ENCODE measurements around the gene SMOC2.

Gene SMOC2

DNA sequence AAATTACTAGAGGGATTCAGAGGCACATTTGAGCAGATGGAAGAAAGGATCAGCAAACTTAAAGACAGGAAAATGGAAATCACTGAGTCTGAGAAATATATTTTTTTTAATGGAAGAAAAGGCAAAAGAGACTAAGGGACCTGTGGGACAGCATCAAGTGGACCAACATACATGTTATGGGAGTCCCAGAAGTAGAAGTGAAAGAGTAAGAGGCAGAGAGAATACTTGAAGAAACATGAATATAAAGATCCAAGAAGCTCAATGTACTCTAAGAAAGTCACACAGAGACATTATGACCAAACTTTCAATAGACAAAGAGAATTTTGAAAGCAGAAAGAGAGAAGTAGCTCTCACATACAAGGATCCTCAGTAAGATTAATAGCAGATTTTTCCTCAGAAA, 39.5 kb downstream of the SMOC2 start:
- no peak for DNase-seq (ENCODE audit: low read depth in 2 of 2)

DNA sequence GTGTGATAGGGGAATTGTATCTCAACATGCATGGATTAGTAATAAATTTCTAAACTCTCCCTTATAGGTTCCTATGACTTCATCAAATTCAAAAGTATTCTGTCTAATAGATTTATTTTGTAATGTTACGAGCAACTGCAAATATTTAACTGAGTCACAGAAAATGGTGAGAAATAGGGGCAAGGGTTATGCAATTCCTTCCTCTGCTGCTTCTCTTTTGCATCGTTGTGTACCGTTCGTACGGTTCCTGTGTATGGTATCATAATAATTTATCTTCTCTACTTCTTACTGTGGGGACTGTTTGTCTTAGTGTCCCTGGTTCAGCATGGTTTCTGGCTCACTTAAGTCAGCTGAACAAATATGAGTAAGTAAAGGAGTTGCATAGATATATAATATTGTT, 44.8 kb downstream of the SMOC2 start:
- no peak for DNase-seq (ENCODE audit: low read depth in 2 of 2)

GRCh38 chr6:168490757-168491156, 49.8 kb downstream of the SMOC2 start:
- no peak for DNase-seq (ENCODE audit: low read depth in 2 of 2)

- DNase-seq (ENCODE audit: low read depth in 2 of 2), result no peak
Observed at GRCh38 chr6:168493976-168494375, 53.0 kb downstream of the SMOC2 start.

- no peak for DNase-seq (ENCODE audit: low read depth in 2 of 2)
Observed at GRCh38 chr6:168494726-168495125, 53.7 kb downstream of the SMOC2 start.

DNA sequence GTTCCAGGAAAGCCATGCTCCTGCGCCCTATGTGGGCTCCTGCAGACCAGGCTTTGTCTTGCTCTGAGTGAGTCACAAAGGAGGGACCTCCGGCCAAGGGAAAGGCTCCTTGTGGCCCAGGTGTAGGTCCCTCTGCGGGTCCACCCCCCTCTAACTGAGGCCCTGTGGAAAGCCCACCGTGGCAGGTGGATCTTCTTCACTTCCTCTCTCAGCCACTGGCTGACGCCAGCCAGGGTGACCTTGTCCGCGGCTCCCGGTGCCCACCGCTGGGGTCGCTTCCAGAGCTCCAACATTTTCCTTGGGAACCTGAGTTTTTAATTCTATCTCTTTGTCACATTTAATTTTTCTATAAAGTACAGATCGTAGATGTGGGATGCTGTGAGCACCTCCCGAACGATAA, 54.1 kb downstream of the SMOC2 start:
- DNase-seq (ENCODE audit: low read depth in 2 of 2), result no peak

GRCh38 chr6:168495636-168496035, 54.7 kb downstream of the SMOC2 start:
- no peak for DNase-seq (ENCODE audit: low read depth in 2 of 2)

DNA sequence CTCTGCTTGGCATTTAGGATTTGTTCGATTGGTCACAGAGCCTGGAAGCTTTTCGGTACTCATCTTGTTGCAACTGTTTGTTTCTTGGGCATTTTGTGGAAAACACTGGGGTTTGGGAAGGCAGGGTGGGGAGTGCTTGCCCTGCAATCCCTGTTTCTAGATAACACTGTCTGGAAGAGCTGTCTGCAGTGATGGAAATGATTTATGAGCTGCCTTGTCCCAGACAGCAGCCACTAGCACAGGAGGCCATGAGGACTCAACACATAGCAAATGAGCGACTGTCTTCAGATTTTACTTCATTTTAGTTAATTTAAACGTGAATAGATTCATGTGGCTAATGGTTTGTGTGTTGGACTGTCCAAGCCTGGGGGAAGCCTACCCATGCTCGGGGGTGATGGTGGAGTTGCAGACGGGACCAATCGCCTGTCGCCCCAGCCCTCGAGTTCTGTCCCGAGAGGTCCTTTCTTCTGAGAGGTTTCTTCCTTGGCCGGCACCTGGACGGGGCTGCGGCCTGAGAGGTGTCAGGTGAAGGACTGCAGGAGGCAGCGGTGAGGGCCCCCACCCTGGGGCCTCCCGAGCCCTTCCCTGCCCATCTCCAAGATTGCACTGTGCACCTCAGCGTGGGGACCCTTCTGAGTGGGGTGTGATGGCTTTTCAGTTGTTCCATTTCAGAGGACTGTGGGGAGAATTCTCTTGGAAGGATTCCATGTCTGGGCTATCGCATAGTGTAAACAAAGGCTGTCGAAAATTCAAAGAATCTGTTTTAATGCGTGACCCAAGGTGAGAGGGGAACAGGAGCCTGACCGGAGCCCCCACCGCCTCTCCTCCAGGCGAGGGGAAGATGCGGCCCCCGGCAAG, 55.4 kb downstream of the SMOC2 start:
- DNase-seq (ENCODE audit: low read depth in 2 of 2), result no peak

DNA sequence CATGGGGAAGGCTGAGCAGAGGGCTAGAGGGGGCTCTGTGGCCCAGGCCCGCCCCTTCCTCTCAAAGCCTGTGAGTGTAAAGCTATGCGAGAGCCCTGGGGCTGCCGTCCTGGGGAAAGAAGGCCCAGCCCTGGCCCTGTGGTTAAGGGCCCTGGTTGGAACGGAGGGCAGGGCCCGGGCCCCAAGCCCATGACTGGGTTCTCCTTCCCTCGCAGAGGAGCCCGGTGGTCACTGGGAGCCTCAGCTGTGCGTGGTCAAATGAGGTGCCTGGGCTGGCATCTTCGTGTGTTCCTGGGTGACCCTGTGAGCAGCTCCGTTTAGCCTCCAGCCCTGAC, 56.0 kb downstream of the SMOC2 start:
- DNase-seq (ENCODE audit: low read depth in 2 of 2), result no peak

DNA sequence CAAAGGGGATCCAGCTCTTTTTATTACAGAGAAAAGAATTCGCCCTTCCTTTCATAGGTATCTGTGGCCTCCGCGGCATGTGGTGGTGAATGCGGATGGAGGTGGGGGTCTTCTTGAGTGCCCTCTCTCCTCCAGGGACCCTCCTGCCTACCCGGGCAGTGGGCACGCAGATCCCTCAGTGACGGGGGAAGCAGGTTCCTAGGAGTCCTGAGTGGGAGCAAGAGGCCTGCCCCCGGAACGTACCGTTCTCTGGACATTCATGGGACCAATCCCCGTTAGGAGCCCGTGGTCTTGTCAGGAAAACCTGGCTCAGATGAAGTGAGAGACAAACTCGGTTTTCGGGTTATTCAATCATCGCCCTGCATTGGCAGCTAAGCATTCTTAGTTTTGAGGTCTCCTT, 56.4 kb downstream of the SMOC2 start:
- DNase-seq (ENCODE audit: low read depth in 2 of 2), result no peak

DNA sequence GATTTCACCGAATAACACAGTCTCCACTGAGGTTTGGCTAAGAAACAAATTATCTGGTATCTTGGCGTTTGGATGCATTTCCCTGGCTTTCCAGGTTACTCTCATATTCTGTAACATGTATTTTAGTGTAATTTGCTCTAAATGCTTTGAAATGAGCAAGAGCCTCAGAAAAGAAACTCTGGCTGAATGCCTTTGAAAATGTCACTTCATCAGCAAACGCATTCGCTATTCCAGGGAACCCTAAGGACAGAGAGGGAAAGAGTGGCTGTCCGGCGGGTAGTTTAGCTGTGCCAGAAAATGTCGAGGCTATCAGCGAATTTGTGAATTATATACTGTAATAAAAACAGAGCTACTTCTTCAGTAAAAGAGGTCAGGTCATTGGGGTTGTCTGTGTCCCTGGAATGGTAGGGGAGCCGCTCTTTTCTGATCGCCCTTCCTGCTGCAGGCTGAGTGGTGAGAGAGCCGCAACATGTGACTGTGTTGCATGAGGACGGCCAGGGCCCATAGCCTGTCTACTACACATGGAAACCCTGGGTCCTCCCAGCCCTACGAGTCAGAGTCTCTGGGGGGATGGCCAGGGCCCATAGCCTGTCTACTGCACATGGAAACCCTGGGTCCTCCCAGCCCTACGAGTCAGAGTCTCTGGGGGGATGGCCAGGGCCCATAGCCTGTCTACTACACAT, 57.3 kb downstream of the SMOC2 start:
- DNase-seq (ENCODE audit: low read depth in 2 of 2), result no peak

GRCh38 chr6:168499045-168499650, 58.2 kb downstream of the SMOC2 start:
- DNase-seq (ENCODE audit: low read depth in 2 of 2), result no peak

DNA sequence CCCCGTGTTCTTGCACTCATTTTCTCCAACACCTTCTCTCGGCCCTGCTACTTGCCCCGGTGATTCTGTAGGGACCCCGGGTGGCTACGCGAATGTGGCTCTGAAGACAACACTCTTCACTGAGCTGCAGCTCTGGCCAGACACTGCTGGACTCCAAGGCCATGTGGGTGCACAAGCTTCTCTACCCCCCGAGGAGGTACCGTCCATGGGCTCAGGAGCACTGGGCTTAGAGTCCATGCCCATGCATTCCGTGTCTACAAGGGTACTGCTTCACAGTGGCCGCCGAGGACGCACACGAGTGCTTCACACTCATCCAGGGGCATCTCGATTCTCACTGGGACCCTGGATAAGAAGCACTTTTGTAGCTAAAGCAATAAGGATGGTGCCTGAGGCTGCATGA, 59.5 kb downstream of the SMOC2 start:
- no peak for DNase-seq (ENCODE audit: low read depth in 2 of 2)

DNA sequence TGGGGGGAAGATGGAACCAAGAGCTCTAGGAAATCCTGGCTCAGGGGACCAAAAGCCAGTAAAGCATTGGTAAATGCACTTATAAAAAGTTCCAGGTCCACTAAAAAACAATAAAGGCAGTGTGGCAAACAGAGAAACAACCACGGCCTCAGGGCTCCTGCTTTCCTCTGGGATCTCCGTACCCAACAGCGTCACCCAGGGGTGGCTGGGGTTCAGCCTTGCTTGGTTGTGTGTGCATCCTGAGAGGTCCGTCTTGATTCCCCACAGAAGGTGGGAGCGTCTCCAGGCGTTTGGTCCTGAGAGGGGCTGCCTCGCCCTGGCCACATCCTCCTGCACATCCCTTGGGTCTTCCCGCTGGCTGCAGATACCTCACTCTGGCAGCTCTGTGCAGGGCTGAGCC, 60.6 kb downstream of the SMOC2 start:
- DNase-seq (ENCODE audit: low read depth in 2 of 2), result no peak

DNA sequence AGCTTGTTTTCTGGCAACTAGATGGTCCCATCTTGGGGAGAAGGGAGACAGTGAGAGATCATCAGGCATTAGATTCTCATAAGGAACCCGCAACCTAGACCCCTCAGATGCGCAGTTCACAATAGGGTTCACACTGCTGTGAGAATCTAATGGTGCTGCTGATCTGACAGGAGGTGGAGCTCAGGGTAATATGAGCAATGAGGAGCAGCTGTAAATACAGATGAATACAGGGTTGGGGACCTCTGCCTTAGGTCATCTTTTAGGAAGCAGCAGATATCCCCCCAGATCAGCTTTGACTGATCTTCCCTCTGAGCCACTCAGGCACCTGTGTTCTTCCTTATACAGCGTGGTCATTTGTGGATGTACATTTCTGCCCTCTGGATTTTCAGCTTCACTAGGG, 63.4 kb downstream of the SMOC2 start:
- DNase-seq (ENCODE audit: low read depth in 2 of 2), result no peak

DNA sequence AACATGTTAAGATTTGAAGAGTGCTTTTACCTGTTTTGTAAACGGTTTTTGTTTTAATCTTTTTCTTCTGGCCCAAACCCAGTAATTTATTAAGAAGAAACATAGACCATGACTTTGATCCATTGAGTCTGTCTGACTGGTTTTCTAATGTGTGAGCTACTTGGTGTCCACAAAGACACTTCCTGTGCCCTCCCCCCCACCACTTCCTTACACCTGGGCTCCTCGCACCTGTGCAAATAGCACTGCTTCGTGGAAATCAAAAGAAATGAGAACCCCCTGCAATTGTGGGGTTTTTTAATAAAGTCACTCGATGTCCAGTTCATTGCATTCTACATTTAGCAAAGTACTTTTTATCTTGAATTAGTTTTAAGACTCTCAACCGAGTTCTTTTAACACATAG, 65.5 kb downstream of the SMOC2 start:
- no peak for DNase-seq (ENCODE audit: low read depth in 2 of 2)

DNA sequence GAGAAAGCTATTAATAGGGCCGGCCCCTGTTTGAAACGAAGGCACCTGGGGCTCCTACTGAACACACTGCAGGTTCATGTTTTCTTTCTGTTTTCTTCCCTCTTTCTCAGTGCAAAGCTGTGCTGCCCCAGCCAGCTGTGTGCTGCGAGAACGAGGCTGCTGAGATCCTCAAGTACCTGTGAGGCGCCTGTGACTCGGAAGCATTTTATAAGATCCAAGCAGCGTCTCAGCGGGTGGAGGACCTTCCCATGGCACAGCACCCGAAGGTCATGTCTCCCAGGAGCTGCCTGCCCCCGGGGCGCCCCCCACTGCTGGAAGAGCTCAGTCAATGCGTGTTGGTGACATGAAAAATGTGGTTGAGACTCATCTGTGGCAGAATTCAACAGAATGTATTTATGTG, 66.3 kb downstream of the SMOC2 start:
- DNase-seq (ENCODE audit: low read depth in 2 of 2), result no peak

GRCh38 chr6:168507730-168508129, 66.7 kb downstream of the SMOC2 start:
- no peak for DNase-seq (ENCODE audit: low read depth in 2 of 2)

DNA sequence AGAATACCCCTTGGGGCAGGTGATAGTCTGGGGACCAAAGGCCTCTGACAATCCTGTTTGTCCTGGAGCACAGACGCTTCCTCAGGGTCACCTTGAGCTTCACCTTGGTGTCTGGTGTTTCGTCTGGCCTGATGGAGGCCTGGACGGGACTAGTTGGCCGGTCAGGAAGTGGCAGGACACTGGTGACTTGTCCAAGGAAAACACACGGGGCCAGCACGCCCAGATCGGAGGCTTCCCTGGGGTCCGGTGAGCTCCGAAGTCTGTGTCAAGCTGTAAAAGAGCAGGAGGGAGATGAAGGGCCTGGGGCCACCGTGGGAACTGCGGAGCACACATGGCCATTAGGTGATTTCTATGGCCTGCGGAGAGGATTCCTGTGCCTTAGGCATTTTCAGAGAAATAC, 67.9 kb downstream of the SMOC2 start:
- DNase-seq (ENCODE audit: low read depth in 2 of 2), result no peak

DNA sequence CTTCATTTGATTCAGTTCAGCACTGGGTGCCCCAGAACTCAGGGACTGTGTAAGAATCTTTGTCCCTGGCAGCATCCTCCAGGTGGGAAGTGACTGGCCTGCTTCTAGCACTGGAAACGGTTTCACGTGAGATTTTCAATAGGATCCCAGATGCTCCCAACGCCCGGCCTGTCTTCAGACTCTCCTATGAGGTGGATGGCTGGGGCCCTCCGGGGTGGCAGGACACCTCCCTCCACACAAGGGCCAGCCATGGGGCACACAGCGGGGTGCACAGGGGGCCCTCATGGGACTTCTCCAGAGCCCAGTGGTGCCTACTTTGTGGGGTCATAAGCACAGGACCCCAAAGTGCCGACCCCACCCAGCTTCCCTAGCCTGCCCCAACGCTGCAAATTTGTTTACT, 72.8 kb downstream of the SMOC2 start:
- no peak for DNase-seq (ENCODE audit: low read depth in 2 of 2)

DNA sequence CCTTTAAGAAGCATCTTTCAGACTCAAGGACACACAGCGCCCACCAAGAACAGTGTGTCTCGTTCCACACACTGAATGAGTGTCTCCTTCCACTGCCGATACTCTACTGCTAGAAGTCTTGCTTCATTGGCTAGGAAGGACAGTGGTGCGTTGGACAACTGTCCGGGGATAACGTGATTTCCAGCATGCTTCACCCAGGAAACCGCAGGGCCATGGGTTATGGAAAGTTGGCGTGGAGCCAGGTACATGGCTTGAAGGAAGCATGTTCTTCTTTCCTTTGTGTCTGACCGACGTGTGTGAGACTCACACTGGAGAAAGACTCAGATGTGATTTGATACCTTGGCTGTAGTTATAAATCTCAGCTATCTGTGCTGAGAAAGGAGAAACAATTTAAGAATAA, 73.2 kb downstream of the SMOC2 start:
- no peak for DNase-seq (ENCODE audit: low read depth in 2 of 2)

GRCh38 chr6:168515376-168515775, 74.4 kb downstream of the SMOC2 start:
- no peak for DNase-seq (ENCODE audit: low read depth in 2 of 2)

Measured in stimulated activated CD8-positive, alpha-beta memory T cell treated with anti-CD3 and anti-CD28 coated beads, Interleukin-2, amount 100 ng/mL, for 48 hours (primary cell).